ENCODE measurements around the gene BMPR1B. TPM values are rescaled to one million over a fixed set of nuclear protein-coding genes. Genes with fewer than 3 reads are reported as not detected.

The BMPR1B gene
- total RNA-seq, 2 experiments from 2014 or later: not detected

DNA sequence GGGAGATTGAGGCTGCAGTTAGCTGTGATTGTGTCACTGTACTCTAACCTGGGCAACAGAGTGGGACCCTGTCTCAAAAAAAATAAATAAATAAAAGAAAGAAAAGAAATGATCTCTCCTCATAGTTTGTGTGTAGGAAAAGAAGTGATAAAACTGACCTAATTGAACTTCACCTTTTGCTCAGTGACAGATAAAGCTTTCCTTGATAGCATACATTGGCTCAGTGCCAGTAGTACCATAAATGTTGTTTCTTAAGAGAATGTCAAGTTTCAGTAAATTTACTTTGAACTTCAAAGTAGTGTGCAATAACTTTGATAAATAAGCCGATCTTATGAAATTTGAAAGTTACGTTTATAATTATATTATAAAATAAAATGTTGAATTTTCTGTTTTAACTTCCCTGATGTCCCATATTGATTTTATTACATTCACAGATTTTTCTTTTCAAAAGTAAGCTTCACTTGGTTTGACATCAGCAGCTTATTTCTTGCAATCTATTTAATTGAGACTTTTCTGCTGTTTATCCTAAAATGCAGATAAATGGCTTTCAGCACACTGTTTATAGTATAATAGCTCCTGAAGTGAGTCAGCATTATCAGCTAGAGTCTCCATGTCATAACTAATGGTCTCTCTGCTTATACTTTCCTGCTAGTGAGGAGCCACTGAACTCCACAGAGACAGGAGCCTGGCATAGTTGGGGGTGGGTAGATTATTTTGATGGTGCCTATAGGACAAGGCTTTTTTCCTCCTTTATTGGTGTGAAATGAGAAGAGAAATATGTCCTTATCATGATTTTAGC lies 330.1 kb downstream of the BMPR1B start:
- TF ChIP-seq, protein P1, sequence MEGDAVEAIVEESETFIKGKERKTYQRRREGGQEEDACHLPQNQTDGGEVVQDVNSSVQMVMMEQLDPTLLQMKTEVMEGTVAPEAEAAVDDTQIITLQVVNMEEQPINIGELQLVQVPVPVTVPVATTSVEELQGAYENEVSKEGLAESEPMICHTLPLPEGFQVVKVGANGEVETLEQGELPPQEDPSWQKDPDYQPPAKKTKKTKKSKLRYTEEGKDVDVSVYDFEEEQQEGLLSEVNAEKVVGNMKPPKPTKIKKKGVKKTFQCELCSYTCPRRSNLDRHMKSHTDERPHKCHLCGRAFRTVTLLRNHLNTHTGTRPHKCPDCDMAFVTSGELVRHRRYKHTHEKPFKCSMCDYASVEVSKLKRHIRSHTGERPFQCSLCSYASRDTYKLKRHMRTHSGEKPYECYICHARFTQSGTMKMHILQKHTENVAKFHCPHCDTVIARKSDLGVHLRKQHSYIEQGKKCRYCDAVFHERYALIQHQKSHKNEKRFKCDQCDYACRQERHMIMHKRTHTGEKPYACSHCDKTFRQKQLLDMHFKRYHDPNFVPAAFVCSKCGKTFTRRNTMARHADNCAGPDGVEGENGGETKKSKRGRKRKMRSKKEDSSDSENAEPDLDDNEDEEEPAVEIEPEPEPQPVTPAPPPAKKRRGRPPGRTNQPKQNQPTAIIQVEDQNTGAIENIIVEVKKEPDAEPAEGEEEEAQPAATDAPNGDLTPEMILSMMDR (IDR thresholded peaks at IDR 0.05): no peak
- Histone ChIP-seq H3K36me3 (ENCODE audit: insufficient read depth, low read length) (no peaks in the 10 kb centered on the region), H3K4me3 (ENCODE audit: low read length) (no peak overlapping the region), H3K4me1 (ENCODE audit: insufficient read depth, low read length) (no peaks in the 10 kb centered on the region), H3K27ac (ENCODE audit: low read depth in 1 of 2, low read length in 2 of 2) (no peak overlapping the region), H3K27me3 (ENCODE audit: control insufficient read depth in 1 of 2, insufficient read depth in 2 of 2, low read length in 2 of 2) (no peaks in the 10 kb centered on the region), H3K9me3 (ENCODE audit: control insufficient read depth in 1 of 2, insufficient read depth in 1 of 2, low read length in 2 of 2) (no peaks in the 10 kb centered on the region)
- Mint-ChIP-seq H3K4me1 (ENCODE audit: low read depth) (peaks cover 33% of the 10 kb centered on the region), H3K27me3 (no peaks in the 10 kb centered on the region), H3K9me3 (no peaks in the 10 kb centered on the region), H3K27ac (no peak overlapping the region), H3K36me3 (ENCODE audit: low read depth) (no peaks in the 10 kb centered on the region), H3K4me3 (no peak overlapping the region)
- ChIA-PET CTCF (no interaction called here), POLR2A (no interaction called here)
- ATAC-seq (ENCODE audit: poor library complexity) (no peak), DNase-seq (no peak)
- intact Hi-C loops (cut with DNase I, micrococcal nuclease): no loop called here

DNA sequence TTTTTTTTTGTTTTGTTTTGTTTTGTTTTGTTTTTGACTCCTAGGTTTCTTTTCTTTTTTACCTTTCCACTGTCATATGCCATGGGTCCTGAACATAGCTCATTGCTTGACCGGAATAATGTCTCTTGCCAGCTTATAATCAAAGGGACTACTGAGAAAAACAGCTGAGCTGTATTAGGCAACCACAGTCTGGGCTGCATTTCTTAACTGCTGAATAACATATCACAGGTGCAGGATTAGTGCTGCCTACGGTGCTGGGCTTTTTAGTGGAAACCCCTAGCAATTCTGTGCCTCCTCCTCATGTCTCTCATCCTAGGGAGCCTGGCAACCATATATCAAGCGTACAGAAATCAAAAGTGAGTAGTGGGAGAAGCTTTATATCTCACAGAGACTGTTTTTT lies 333.5 kb downstream of the BMPR1B start:
- DNase-seq (no peak), ATAC-seq (ENCODE audit: poor library complexity) (no peak)
- CTCF ChIA-PET: interaction anchor here (0.6 kb wide), 1 partner anchor 652 kb away, joined by 3 read pairs; no protein-coding TSS in a partner anchor
- Mint-ChIP-seq H3K27ac (no peak overlapping the region), H3K27me3 (no peaks in the 10 kb centered on the region), H3K4me1 (ENCODE audit: low read depth) (peaks cover 22% of the 10 kb centered on the region), H3K36me3 (ENCODE audit: low read depth) (no peaks in the 10 kb centered on the region), H3K4me3 (no peak overlapping the region), H3K9me3 (no peaks in the 10 kb centered on the region)
- no peak overlapping the region for H3K4me3 ChIP-seq (ENCODE audit: low read length)
- no peaks in the 10 kb centered on the region for H3K27me3 ChIP-seq (ENCODE audit: control insufficient read depth in 1 of 2, insufficient read depth in 2 of 2, low read length in 2 of 2)
- H3K4me1 ChIP-seq (ENCODE audit: insufficient read depth, low read length): no peaks in the 10 kb centered on the region
- POLR2A ChIA-PET: interaction anchor here (0.7 kb wide), 1 partner anchor 178 kb away, joined by 3 read pairs; no protein-coding TSS in a partner anchor
- TF ChIP-seq, protein P1 (IDR thresholded peaks at IDR 0.05): no peak
- no peaks in the 10 kb centered on the region for H3K36me3 ChIP-seq (ENCODE audit: insufficient read depth, low read length)
- no peaks in the 10 kb centered on the region for H3K9me3 ChIP-seq (ENCODE audit: control insufficient read depth in 1 of 2, insufficient read depth in 1 of 2, low read length in 2 of 2)
- H3K27ac ChIP-seq (ENCODE audit: low read depth in 1 of 2, low read length in 2 of 2): no peak overlapping the region
- intact Hi-C loops (cut with DNase I, micrococcal nuclease): loop anchor here in 1 of 2 experiments (5.0 kb wide), 1 partner anchor 469 kb away; no protein-coding TSS in a partner anchor

DNA sequence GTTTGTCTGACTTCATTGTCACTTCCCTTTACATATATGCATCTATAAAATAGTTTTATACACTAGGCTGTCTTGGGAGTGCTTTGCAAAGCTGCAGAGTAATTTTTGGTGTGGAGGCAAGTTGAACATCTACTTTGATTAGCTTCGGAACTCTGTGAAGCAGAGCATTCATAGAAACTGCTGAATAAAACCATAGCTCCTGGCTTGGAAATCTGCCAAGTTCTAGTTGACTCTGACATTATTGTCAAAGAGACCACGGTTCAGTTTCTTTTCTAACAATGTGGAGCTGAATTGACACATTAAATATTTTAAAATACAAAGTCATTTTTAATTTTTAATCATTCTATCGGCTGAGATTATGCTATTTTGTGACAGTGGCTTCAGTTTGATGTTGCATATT lies 335.0 kb downstream of the BMPR1B start:
- ChIA-PET POLR2A (no interaction called here), CTCF (no interaction called here)
- Histone ChIP-seq H3K9me3 (ENCODE audit: control insufficient read depth in 1 of 2, insufficient read depth in 1 of 2, low read length in 2 of 2) (no peaks in the 10 kb centered on the region), H3K4me3 (ENCODE audit: low read length) (no peak overlapping the region), H3K4me1 (ENCODE audit: insufficient read depth, low read length) (no peaks in the 10 kb centered on the region), H3K27ac (ENCODE audit: low read depth in 1 of 2, low read length in 2 of 2) (no peak overlapping the region), H3K27me3 (ENCODE audit: control insufficient read depth in 1 of 2, insufficient read depth in 2 of 2, low read length in 2 of 2) (no peaks in the 10 kb centered on the region), H3K36me3 (ENCODE audit: insufficient read depth, low read length) (no peaks in the 10 kb centered on the region)
- Mint-ChIP-seq H3K27ac (no peak overlapping the region), H3K36me3 (ENCODE audit: low read depth) (no peaks in the 10 kb centered on the region), H3K4me1 (ENCODE audit: low read depth) (peaks cover 17% of the 10 kb centered on the region), H3K27me3 (no peaks in the 10 kb centered on the region), H3K9me3 (no peaks in the 10 kb centered on the region), H3K4me3 (no peak overlapping the region)
- ATAC-seq (ENCODE audit: poor library complexity) (no peak), DNase-seq (no peak)
- intact Hi-C loops (cut with DNase I, micrococcal nuclease): loop anchor here in 1 of 2 experiments (5.0 kb wide), 1 partner anchor 470 kb away; no protein-coding TSS in a partner anchor
- TF ChIP-seq, protein P1 (IDR thresholded peaks at IDR 0.05): no peak
